NCI-H1105 (cell line): ENCODE measurements around the gene RRAGB.
"Not testable (repeated sequence)": the region's sequence is repeated elsewhere in the genome, so short reads cannot be mapped to it uniquely, and the experiment has no call there.

ENCODE experiments used
- DNase-seq: peaks from one replicate; lab custom pipeline; 2025; lab: John Stamatoyannopoulos, UW

Gene RRAGB

DNA sequence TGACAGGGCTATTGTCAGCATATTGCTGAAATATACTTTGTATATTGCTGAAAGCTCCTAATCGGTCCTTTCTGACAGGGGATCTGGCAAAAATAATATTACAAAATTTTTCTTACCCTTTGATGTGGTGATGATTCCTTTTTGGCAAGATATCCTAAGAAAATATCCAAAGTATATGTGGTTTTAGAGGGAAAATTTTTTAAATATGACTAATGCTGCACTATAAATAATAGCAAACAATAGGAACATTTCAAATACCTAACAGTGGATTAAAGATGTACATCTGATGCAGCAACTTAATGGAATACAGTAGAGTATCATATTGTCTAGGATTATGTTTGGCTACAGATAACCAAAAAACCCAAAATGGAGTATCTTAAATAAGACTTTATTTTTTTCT, 49.6 kb downstream of the RRAGB start:
- DNase-seq = no peak

DNA sequence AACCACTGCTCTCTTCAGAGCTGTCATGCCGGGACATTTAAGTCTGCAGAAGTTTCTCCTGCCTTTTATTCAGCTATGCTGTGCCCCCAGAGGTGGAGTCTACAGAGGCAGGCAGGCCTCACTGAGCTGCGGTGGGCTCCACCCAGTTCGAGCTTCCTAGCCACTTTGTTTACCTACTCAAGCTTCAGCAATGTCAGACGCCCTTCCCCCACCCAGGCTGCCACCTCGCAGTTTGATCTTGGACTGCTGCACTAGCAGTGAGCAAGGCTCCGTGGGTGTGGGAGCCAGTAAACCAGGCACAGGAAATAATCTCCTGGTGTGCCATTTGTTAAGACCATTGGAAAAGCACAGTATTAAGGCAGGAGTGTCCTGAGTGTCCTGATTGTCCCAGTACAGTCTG, 56.9 kb downstream of the RRAGB start:
- not testable (repeated sequence) for DNase-seq

DNA sequence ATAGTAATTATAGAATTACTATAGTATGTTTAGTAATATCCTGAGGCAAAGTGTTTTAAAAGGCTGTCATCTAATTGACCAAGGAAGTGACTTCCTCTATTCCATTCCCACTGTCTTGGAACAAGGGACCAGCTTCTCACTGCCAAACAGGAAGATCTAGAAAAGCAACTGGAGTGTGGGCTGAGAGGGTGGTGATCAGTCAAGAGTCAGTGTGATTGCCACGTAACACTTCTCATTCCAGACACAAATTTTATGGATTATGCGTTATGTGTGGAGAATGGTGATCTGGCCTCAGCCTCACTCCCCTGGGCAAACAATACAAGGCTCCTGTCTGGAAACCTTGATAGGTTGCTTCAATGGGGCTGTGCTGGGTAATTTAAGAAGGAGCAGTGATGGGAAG, 60.0 kb downstream of the RRAGB start:
- no peak for DNase-seq

DNA sequence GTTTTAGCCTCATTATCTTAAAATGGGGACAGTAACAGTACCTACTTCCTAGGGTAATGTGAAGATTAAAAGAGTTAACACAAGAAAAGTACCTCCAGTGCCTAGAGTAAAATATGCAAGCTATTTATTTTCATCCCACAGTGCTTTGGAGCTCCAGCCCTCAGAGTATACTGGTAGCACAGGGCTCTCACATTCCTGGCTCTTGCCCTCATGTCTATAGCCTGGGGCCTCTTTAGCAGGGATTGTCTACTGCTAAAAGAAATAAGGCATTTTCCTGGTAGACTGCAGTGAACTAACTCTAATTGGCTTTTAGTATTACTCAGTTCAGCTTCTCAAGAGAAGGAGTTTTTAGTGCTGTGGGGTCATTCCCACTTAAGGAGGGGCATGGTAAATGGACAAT, 60.8 kb downstream of the RRAGB start:
- DNase-seq = no peak

DNA sequence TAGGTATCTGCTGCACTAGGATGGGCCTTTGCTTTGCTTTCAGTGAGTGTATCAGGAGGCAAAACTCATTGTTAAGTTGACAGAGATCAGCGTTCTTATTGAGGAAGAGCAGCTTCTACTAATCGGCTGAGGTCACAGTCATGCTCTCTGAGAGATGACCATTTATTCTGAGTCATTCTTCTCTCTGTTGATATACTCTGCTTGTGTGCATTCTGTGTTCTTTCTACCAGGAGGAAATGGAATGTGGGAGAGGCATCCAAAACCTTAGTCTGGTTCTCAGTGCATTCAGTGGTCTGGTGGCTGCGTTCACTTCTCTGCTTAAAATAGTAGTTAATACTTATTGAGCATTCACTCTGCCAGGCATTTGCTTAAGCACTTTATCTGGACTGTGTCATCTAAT, 66.2 kb downstream of the RRAGB start:
- DNase-seq = no peak

DNA sequence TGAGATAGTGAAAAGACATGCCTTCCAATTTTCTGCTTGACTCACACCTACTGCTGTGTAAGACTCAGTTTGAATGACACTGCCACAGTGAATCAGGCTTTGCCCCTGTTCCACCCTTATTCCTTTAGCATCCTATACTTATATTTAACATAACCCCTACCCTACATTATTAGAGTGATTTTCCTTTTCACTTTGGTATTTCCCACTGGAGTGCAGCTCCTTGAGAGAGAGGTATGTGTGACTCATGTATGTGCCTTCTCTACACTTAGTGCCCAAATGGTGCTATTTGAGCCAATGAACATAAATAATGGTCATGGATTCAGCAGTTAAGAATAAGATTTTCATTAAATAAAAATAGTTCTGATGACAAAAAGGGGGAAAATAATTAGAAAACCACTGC, 69.5 kb downstream of the RRAGB start:
- DNase-seq = no peak

DNA sequence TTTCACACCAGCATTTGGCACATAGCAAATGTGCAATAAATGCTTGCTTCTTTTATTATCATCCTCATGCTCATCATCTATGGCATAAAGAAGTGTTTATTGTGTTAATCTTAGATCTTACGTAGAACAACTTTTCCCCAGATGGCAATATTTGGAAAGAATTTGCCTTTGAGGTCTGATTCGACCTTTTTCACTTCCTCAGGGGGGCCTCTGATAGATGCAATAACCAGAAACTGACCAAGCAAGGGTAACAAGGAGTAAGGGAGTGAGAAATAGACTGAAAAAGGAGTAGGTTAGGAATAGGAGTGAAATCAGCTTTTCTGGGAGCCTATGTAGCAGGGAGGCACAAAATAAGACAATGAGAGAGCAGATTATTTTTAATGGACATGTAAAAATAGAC, 70.2 kb downstream of the RRAGB start:
- no peak for DNase-seq

DNA sequence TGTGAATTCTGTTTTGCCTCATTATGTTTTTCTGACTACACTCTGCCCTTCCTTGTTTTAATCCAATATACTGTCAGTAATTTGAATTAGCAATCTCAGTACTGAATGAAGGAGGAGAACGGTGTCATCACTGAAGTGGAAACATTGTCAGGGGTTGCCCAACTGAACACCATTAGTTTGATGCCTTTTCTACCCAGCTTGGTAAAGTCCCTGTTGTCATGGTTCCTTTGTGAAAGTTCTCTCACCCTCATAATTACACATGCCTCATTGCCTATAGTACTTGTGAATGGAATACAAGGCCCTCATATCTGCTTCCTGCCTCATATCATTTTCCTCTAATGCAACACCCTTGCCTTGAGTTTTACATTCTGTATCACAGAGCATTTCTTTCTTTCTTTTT, 76.9 kb downstream of the RRAGB start:
- no peak for DNase-seq

DNA sequence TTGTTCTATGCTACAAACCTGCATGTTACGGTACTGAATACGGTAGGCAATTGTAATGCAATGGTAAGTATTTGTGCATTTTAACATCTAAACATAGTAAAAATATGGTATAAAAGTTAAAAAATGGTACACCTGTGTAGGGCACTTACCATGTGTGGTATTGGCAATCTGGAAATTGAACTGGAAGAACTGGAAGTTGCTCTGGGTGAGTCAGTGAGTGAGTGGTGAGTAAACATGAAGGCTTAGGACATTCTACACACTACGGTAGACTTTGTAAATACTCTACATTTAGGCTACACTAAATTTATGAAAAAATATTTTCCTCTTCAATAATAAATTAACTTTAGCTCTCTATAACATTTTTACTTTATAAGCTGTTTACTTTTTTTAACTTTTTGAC, 78.9 kb downstream of the RRAGB start:
- DNase-seq = no peak

DNA sequence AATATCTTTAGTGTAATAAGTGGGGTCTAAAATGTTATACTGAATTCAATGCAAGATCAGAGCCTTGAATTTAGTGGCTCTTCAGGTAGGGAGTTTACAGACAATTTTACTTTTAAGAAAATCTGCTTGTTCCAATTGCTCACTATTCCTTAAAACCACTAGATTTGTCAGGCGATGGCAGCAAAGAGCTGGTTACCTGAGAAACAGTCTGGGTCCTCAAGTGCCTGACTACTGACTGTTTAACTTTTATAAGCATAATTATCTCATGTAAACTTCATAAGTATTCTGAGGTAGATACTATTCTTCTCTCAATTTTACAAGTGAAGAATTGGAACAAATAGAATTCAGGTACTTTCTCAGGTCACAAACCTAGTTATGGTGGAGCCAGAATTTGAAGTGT, 84.3 kb downstream of the RRAGB start:
- DNase-seq = no peak
